HCT116 (cell line): Measurements from ENCODE around the gene HOXB3. TPM values are rescaled to one million over a fixed set of nuclear protein-coding genes. Genes with fewer than 3 reads are reported as not detected.

Experiments
- ATAC-seq: fragments of 200-7000 bp; cut with Tn5 transposase; 2 replicates; pipeline ENCODE4 v1.9.1; 2020; ENCODE audit warnings: mild to moderate bottlenecking, moderate library complexity
- BruUV-seq: library from RNA; stranded (reverse); fragments of 400-500 nt; replicated peaks from 2 replicates; lab custom pipeline; 2021; lab: Mats Ljungman, UMichigan
- CTCF ChIA-PET: fragments of 300-600 bp; sonication (Branson Sonifier 250); formaldehyde crosslinking; loops from one replicate; lab custom pipeline; 2021; ENCODE audit warnings: antibody characterized with exemption; lab: Charles Lee
- POLR2A ChIA-PET: fragments of 300-600, 350-600 bp; sonication (Branson Sonifier 250); formaldehyde crosslinking; loops from one replicate; lab custom pipeline; 2021; ENCODE audit warnings: antibody characterized with exemption; lab: Charles Lee
- RAD21 ChIA-PET, 2 experiments: fragments of 300-600 bp; sonication (Branson Sonifier 250); formaldehyde crosslinking; loops; one replicate each; lab custom pipeline; 2023; ENCODE audit warnings: low total read pairs in 2 of 2; ENCODE audit not compliant: uncharacterized antibody in 2 of 2, unreplicated experiment in 2 of 2, low non-redundant PET in 1 of 2; lab: Charles Lee
- DNase-seq: peaks from one replicate; pipeline ENCODE4 v3.0.0-alpha.2; 2010; ENCODE audit warnings: low read depth, low spot score
- H2AFZ ChIP-seq: fragments of 200-600 bp; shearing (Covaris generic), sonication (generic); 2 replicates; pipeline ENCODE4 v1.6.1; 2017; ENCODE audit warnings: low read depth, mixed run types, mixed read lengths, antibody characterized with exemption, low read length; ENCODE audit not compliant: poor library complexity, severe bottlenecking
- H3K27ac ChIP-seq: 2 replicates; pipeline ENCODE4 v1.5.1; 2012; ENCODE audit warnings: low read depth, low read length
- H3K27me3 ChIP-seq: fragments of 200-600 bp; sonication (generic); 2 replicates; pipeline ENCODE4 v1.6.1; 2016; ENCODE audit warnings: mixed run types, low read length, mixed read lengths; ENCODE audit not compliant: insufficient read depth
- H3K36me3 ChIP-seq, 2 experiments: fragments of 200-500 bp in 1 of 2; fragments of 200-600 bp in 1 of 2; sonication (Bioruptor generic) in 1 of 2; sonication (generic) in 1 of 2; 2 replicates each; pipeline versions ENCODE4 v1.5.1 to v1.6.1; 2014 to 2016; ENCODE audit warnings: low read length in 2 of 2, inconsistent platforms in 1 of 2, mixed read lengths in 1 of 2, mixed run types in 1 of 2; ENCODE audit not compliant: insufficient read depth in 2 of 2, control insufficient read depth in 1 of 2
- H3K4me1 ChIP-seq, 2 experiments: fragments of 200-600 bp in 1 of 2; sonication (generic) in 1 of 2; 2 replicates each; pipeline versions ENCODE4 v1.5.1 to v1.6.1; 2012 to 2017; ENCODE audit warnings: low read length in 2 of 2, inconsistent platforms in 1 of 2, mild to moderate bottlenecking in 1 of 2, mixed read lengths in 1 of 2, mixed run types in 1 of 2, moderate library complexity in 1 of 2; ENCODE audit not compliant: insufficient read depth in 2 of 2, control insufficient read depth in 1 of 2
- H3K4me2 ChIP-seq: fragments of 200-600 bp; sonication (generic); 2 replicates; pipeline ENCODE4 v1.6.1; 2017; ENCODE audit warnings: mixed run types, low read length, mixed read lengths
- H3K4me3 ChIP-seq, 2 experiments: fragments of 200-600 bp in 1 of 2; sonication (generic) in 1 of 2; replicated peaks in 1 of 2; 2 replicates each; pipeline ENCODE4 v1.5.1; 2011 to 2016; ENCODE audit warnings: low read length in 2 of 2, control low read depth in 1 of 2, low read depth in 1 of 2, mild to moderate bottlenecking in 1 of 2, mixed read lengths in 1 of 2, mixed run types in 1 of 2
- H3K79me2 ChIP-seq: fragments of 200-600 bp; sonication (generic); 2 replicates; pipeline ENCODE4 v1.6.1; 2017; ENCODE audit warnings: mild to moderate bottlenecking, mixed run types, low read length, moderate library complexity, mixed read lengths; ENCODE audit not compliant: insufficient read depth
- H3K9ac ChIP-seq: fragments of 200-600 bp; sonication (generic); 2 replicates; pipeline ENCODE4 v1.6.1; 2016; ENCODE audit warnings: low read length, mixed read lengths
- H3K9me2 ChIP-seq: fragments of 200-600 bp; sonication (generic), shearing (Covaris generic); 2 replicates; pipeline ENCODE4 v1.6.1; 2017; ENCODE audit warnings: mixed run types, mild to moderate bottlenecking, moderate library complexity; ENCODE audit not compliant: insufficient read depth
- H3K9me3 ChIP-seq, 2 experiments: fragments of 200-500 bp in 1 of 2; fragments of 200-600 bp in 1 of 2; sonication (Bioruptor generic) in 1 of 2; sonication (generic) in 1 of 2; 2 replicates each; pipeline ENCODE4 v1.6.1; 2014 to 2017; ENCODE audit warnings: low read length in 2 of 2, mixed read lengths in 2 of 2, inconsistent platforms in 1 of 2, low read depth in 1 of 2, mild to moderate bottlenecking in 1 of 2, mixed run types in 1 of 2, moderate library complexity in 1 of 2; ENCODE audit not compliant: control insufficient read depth in 1 of 2, insufficient read depth in 1 of 2
- H4K20me1 ChIP-seq: fragments of 200-600 bp; sonication (generic), shearing (Covaris generic); 2 replicates; pipeline ENCODE4 v1.6.1; 2017; ENCODE audit warnings: mixed run types, mild to moderate bottlenecking, moderate library complexity; ENCODE audit not compliant: insufficient read depth
- CEBPB ChIP-seq: IDR thresholded peaks from 2 replicates; pipeline ENCODE4 v1.6.1; 2012; ENCODE audit warnings: low read depth
- EGR1 ChIP-seq: IDR thresholded peaks from 2 replicates; pipeline ENCODE4 v1.6.1; 2012; ENCODE audit warnings: low read depth
- EZH2 ChIP-seq: fragments of 200-600 bp; sonication (generic); IDR thresholded peaks from 2 replicates; pipeline ENCODE4 v1.6.1; 2017; ENCODE audit warnings: antibody characterized with exemption, mixed run types
- YY1 ChIP-seq: IDR thresholded peaks from 2 replicates; pipeline ENCODE4 v1.6.1; 2011; ENCODE audit warnings: low read length, low read depth, moderate library complexity, mild to moderate bottlenecking; ENCODE audit not compliant: insufficient replicate concordance; ENCODE audit errors: extremely low read depth
- ZNF274 ChIP-seq: fragments of 200-500 bp; sonication (Bioruptor generic); IDR thresholded peaks from 2 replicates; pipeline ENCODE4 v1.6.1; 2014; ENCODE audit warnings: mild to moderate bottlenecking, low read depth, low read length, inconsistent platforms
- intact Hi-C: fragments of 100-400 bp; cut with micrococcal nuclease; formaldehyde crosslinking; loops from 2 replicates; pipeline ENCODE4 v1.10.0; 2022
- total RNA-seq: library from RNA; stranded (reverse); gene quantifications from one replicate; pipeline ENCODE4 v1.2.1, GENCODE V29; 2021; ENCODE audit not compliant: unreplicated experiment
- TF ChIP-seq, protein P1 (sequence below), 3 experiments: fragments of 200-600 bp in 1 of 3; sonication (generic) in 1 of 3; IDR thresholded peaks in 2 of 3; conservative IDR thresholded peaks in 1 of 3; 2 replicates each; pipeline ENCODE4 v1.5.1; 2012 to 2017; ENCODE audit warnings: low read depth in 2 of 3, low read length in 2 of 3, antibody characterized with exemption in 1 of 3, borderline replicate concordance in 1 of 3, control low read depth in 1 of 3, mild to moderate bottlenecking in 1 of 3, mixed read lengths in 1 of 3, mixed run types in 1 of 3, moderate library complexity in 1 of 3; ENCODE audit not compliant: insufficient read depth in 1 of 3

The HOXB3 gene
- total RNA-seq, 1 experiment from 2014 or later: 19.8 TPM

DNA sequence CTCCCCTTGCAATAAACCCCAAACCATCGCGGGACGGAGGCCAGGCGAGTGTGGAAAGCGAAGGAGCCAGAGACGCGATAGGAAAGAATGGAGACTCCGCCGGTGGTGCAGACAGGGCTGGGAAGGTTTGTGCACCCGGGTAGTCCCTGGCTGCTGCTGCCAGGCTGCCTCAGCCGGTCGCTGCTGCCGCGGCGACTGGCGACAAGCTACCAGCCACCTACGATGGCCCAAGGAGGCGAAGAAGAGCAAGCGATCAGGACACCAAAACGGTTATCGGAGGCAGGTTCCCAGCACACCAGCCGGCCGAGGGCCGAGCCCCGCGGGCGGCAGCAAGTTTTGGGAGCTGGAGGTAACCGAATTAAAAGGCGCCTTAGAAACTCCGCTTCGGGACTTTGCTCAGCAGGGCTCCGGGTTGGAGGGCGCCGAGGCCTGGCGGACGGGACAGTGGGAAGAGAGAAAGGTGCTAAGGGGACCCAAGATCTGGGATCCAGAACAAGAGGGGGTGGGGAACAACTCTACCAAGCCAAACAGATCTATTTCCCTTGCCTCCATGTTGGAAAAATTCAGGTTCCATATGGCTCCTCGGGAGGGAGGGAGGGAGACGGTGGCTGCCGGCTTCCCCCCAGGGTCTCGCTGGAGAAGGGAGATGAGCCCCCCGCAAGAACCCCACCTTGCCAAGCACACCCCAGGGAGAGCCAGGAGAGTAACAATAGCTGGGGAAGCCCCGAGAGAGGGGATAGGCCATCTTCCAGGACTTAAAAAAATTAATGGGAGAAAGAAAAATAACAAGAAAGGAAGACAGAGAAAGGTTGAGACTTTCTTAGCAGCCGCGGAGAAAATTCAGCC is 35.4 kb downstream of the HOXB3 start:
- ChIA-PET CTCF (no interaction called here), POLR2A (no interaction called here)
- H3K9me2 ChIP-seq: no peaks in the 10 kb centered on the region
- no peak overlapping the region for H3K4me2 ChIP-seq
- H3K36me3 ChIP-seq: peaks cover 0 to 4% of the 10 kb centered on the region in 2 experiments; a peak in 1 of 4 replicates
- BruUV-seq: no TSS peak
- H3K27ac ChIP-seq: no peak overlapping the region
- no peak overlapping the region for H2AFZ ChIP-seq
- no peaks in the 10 kb centered on the region for H3K79me2 ChIP-seq
- no peak overlapping the region for H3K9ac ChIP-seq
- no peak for TF ChIP-seq EGR1
- TF ChIP-seq, protein P1, sequence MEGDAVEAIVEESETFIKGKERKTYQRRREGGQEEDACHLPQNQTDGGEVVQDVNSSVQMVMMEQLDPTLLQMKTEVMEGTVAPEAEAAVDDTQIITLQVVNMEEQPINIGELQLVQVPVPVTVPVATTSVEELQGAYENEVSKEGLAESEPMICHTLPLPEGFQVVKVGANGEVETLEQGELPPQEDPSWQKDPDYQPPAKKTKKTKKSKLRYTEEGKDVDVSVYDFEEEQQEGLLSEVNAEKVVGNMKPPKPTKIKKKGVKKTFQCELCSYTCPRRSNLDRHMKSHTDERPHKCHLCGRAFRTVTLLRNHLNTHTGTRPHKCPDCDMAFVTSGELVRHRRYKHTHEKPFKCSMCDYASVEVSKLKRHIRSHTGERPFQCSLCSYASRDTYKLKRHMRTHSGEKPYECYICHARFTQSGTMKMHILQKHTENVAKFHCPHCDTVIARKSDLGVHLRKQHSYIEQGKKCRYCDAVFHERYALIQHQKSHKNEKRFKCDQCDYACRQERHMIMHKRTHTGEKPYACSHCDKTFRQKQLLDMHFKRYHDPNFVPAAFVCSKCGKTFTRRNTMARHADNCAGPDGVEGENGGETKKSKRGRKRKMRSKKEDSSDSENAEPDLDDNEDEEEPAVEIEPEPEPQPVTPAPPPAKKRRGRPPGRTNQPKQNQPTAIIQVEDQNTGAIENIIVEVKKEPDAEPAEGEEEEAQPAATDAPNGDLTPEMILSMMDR (IDR thresholded peaks at IDR 0.05 in 2 of 3, conservative IDR thresholded peaks at IDR 0.05 in 1 of 3; ENCODE audit: borderline replicate concordance in 1 of 3, insufficient read depth in 1 of 3, low read depth in 2 of 3, low read length in 2 of 3): no peak
- TF ChIP-seq YY1: no peak
- no peak for TF ChIP-seq ZNF274
- no peak for TF ChIP-seq EZH2
- TF ChIP-seq, all 23 proteins: peak for 0
- Histone ChIP-seq H4K20me1 (no peaks in the 10 kb centered on the region), H3K4me3 (no peak overlapping the region), H3K27me3 (no peaks in the 10 kb centered on the region), H3K4me1 (peaks cover 0 to 4% of the 10 kb centered on the region in 2 experiments; a peak in 1 of 4 replicates), H3K9me3 (no peaks in the 10 kb centered on the region)
- intact Hi-C loops: no loop called here
- RAD21 ChIA-PET: no interaction called here
- DNase-seq: no peak
- ATAC-seq: no peak

GRCh38 chr17:48553826-48554225 is 36.2 kb downstream of the HOXB3 start:
- CTCF ChIA-PET: no interaction called here
- no peak overlapping the region for H2AFZ ChIP-seq
- no peaks in the 10 kb centered on the region for H3K9me2 ChIP-seq
- no peak overlapping the region for H3K9ac ChIP-seq
- no peak for ATAC-seq
- intact Hi-C loops: no loop called here
- H3K79me2 ChIP-seq: no peaks in the 10 kb centered on the region
- no peaks in the 10 kb centered on the region for H3K27me3 ChIP-seq
- POLR2A ChIA-PET: no interaction called here
- TF ChIP-seq CEBPB: no peak
- no peak overlapping the region for H3K27ac ChIP-seq
- no peak for DNase-seq
- H3K4me2 ChIP-seq: no peak overlapping the region
- no peaks in the 10 kb centered on the region for H3K9me3 ChIP-seq
- BruUV-seq: no TSS peak
- no peaks in the 10 kb centered on the region for H4K20me1 ChIP-seq
- peaks cover 0 to 4% of the 10 kb centered on the region in 2 experiments; a peak in 1 of 4 replicates for H3K36me3 ChIP-seq
- H3K4me3 ChIP-seq: no peak overlapping the region
- peaks cover 0 to 4% of the 10 kb centered on the region in 2 experiments; a peak in 1 of 4 replicates for H3K4me1 ChIP-seq
- RAD21 ChIA-PET: no interaction called here
